Kidney epithelial cell (primary cell): ENCODE measurements around the gene HDAC11. TPM values are rescaled to one million over a fixed set of nuclear protein-coding genes. Genes with fewer than 3 reads are reported as not detected.

Experiments
- DNase-seq: peaks from one replicate; pipeline ENCODE4 v3.0.0-alpha.2; 2010; ENCODE audit warnings: low read depth
- H3K27me3 ChIP-seq: 2 replicates; pipeline ENCODE4 v1.6.0; 2011; ENCODE audit warnings: low read length; ENCODE audit not compliant: control insufficient read depth, insufficient read depth
- H3K36me3 ChIP-seq: 2 replicates; pipeline ENCODE4 v1.5.1; 2011; ENCODE audit warnings: low read length; ENCODE audit not compliant: control insufficient read depth, insufficient read depth
- H3K4me3 ChIP-seq: 2 replicates; pipeline ENCODE4 v1.5.1; 2011; ENCODE audit warnings: low read depth, mild to moderate bottlenecking, control low read depth, low read length
- total RNA-seq: library from RNA; depleted of rRNA; stranded (reverse); fragments of >200 nt; gene quantifications from 2 replicates; pipeline ENCODE4 v1.2.3, GENCODE V29; 2015
- TF ChIP-seq, protein P1 (sequence below): IDR thresholded peaks from 2 replicates; pipeline ENCODE4 v1.5.1; 2011; ENCODE audit warnings: mild to moderate bottlenecking, moderate library complexity, low read length, control low read depth, inconsistent platforms; ENCODE audit not compliant: insufficient read depth, poor library complexity, severe bottlenecking

The HDAC11 gene
- total RNA-seq, 1 donor from 2014 or later, result 14.3 TPM

- TF ChIP-seq, protein P1, sequence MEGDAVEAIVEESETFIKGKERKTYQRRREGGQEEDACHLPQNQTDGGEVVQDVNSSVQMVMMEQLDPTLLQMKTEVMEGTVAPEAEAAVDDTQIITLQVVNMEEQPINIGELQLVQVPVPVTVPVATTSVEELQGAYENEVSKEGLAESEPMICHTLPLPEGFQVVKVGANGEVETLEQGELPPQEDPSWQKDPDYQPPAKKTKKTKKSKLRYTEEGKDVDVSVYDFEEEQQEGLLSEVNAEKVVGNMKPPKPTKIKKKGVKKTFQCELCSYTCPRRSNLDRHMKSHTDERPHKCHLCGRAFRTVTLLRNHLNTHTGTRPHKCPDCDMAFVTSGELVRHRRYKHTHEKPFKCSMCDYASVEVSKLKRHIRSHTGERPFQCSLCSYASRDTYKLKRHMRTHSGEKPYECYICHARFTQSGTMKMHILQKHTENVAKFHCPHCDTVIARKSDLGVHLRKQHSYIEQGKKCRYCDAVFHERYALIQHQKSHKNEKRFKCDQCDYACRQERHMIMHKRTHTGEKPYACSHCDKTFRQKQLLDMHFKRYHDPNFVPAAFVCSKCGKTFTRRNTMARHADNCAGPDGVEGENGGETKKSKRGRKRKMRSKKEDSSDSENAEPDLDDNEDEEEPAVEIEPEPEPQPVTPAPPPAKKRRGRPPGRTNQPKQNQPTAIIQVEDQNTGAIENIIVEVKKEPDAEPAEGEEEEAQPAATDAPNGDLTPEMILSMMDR, result no peak
- H3K4me3 ChIP-seq, result no peak overlapping the region
- H3K36me3 ChIP-seq, result no peaks in the 10 kb centered on the region
- H3K27me3 ChIP-seq, result peaks cover under 1% of the 10 kb centered on the region
- DNase-seq, result no peak
These were observed 27.1 kb downstream of the HDAC11 start for GRCh38 chr3:13507247-13507569.

DNA sequence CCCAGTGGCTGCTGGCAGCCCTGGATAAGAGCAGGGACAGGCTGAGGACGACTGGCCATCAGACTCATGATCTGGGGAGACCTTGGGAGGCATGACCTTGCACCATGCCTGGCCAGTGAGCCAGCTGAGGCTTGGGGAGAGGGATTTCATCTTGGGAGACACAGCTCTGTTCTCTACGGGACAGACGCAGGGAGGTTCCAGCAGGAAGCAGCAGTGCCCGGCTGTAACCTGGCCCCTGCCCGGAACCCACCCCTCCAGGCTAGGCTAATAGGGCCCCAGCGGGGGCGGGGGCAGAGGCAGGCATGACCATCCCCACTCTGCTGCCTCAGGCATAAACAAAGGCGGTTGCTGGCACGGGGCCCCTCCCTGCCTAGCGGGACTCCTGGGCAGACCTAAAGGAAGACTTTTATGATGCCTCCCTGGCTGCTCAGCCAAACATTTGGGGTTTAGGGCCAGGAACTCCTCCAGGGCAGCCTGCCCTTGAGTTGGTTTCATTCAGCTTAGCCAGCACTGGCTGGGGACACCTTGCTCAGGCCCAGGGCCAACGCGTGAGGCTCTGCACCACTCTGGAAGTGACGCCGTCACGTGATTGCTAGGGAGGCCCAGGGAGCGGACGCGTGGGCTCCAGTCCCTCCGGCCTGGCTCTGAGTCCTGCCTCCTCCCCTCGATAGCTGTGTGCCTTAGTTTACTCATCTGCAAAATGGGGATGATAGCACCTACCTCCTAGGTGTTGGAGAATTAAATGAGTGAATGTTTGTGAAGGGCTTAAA, 27.6 kb downstream of the HDAC11 start:
- TF ChIP-seq, protein P1, result no peak
- no peaks in the 10 kb centered on the region for H3K36me3 ChIP-seq
- no peak for DNase-seq
- H3K27me3 ChIP-seq, result peaks cover 6% of the 10 kb centered on the region
- no peak overlapping the region for H3K4me3 ChIP-seq

DNA sequence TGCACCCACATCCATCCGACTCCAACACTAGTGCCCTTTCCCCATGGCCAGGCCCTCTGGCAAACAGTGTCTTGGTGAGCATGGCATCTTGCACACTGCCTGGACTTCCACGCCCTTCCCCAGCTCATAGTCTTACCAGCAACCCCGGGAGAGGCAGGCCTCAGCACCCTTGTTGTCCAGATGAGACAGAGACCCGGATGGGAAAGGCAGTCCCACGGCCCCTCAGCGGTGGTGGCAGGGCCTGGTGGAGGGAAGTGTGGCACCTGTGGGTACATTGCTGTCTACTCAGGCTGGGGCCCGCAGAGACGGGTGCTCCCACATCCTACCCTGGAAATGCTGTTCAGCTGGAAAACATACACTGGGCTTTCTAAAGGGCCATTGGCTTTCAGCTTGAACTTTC, 28.4 kb downstream of the HDAC11 start:
- TF ChIP-seq, protein P1, result no peak
- Histone ChIP-seq H3K4me3 (no peak overlapping the region), H3K36me3 (no peaks in the 10 kb centered on the region), H3K27me3 (peaks cover 14% of the 10 kb centered on the region)
- no peak for DNase-seq

DNA sequence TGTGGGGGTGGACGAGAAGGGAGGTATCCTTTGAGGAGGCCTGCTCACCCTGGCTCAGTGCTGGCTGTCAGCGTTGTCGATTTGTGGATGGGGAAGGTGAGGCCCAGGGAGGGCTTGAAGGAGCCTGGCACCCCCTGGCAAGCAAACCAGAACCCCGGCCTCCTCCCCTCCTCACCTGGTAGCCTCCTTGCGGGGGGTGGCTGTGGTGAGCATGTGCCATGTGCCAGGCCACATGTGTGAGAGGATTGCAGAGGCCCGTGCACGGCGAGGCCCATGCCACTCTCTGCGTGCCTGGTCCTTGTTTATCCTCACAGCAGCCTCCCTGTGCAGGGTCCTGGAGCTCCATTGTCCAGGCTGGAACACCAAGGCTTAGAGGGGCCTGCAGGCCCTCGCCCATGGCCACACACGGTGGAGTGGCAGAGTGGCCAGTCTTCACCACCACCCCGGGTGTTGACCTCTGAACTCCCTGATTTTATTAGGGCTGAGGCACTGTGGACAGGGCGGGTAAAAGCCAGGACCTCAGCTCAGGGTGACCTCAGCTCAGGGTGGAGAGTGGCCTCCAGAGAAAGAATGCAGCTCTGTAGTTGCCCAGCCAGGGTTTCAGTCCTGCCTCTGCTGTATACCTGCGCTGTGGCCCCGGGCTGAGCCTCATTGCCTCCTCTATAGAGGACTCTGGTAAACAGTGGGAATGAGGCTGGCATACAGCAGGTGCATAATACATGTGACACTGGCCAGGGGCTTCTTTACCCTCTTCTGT, 29.1 kb downstream of the HDAC11 start:
- TF ChIP-seq, protein P1, result no peak

GRCh38 chr3:13509816-13510192, 29.7 kb downstream of the HDAC11 start:
- TF ChIP-seq, protein P1, result no peak
- DNase-seq, result no peak
- Histone ChIP-seq H3K27me3 (peaks cover 21% of the 10 kb centered on the region), H3K36me3 (no peaks in the 10 kb centered on the region), H3K4me3 (no peak overlapping the region)

More for the DNA sequence above, 29.1 kb downstream of the HDAC11 start:
- Histone ChIP-seq H3K27me3 (peaks cover 18% of the 10 kb centered on the region), H3K4me3 (no peak overlapping the region), H3K36me3 (no peaks in the 10 kb centered on the region)
- no peak for DNase-seq
